ENCODE data around the gene CLCN2.

DNA sequence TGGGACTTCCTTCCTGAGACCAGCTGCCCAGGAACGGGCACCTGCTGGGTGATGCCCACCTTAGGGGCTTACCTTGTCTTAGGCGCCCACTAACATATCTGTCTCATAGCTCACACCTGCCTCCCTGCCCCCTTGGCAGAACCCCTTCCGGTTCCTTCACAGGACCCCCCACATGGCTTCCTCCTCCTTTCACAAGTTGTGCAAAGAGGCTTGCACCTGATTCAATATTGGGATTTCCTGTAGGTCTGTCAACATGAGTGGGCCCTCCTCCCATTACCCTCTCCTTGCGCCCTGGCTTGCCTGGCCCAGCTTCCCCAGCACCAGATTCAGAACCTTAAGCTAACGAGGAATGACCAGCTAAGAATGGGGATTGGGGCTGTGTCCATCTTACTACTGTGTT is 16.0 kb upstream of the CLCN2 start:
- TF ChIP-seq, protein P1, sequence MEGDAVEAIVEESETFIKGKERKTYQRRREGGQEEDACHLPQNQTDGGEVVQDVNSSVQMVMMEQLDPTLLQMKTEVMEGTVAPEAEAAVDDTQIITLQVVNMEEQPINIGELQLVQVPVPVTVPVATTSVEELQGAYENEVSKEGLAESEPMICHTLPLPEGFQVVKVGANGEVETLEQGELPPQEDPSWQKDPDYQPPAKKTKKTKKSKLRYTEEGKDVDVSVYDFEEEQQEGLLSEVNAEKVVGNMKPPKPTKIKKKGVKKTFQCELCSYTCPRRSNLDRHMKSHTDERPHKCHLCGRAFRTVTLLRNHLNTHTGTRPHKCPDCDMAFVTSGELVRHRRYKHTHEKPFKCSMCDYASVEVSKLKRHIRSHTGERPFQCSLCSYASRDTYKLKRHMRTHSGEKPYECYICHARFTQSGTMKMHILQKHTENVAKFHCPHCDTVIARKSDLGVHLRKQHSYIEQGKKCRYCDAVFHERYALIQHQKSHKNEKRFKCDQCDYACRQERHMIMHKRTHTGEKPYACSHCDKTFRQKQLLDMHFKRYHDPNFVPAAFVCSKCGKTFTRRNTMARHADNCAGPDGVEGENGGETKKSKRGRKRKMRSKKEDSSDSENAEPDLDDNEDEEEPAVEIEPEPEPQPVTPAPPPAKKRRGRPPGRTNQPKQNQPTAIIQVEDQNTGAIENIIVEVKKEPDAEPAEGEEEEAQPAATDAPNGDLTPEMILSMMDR (IDR thresholded peaks at IDR 0.05; ENCODE audit: low read length) = no peak
- TF ChIP-seq EZH2 (optimal IDR thresholded peaks at IDR 0.05; ENCODE audit: low read depth, low read length) (no peak), EZH2phosphoT487 (IDR thresholded peaks at IDR 0.05; ENCODE audit: low read length) (no peak)
